RKO (cell line): ENCODE data around the gene SUCO.
"Not testable (repeated sequence)": the region's sequence is repeated elsewhere in the genome, so short reads cannot be mapped to it uniquely, and the experiment has no call there.

Source experiments
- DNase-seq: peaks from one replicate; pipeline ENCODE4 v3.0.0-alpha.2; 2016; ENCODE audit warnings: low spot score

The SUCO gene

DNA sequence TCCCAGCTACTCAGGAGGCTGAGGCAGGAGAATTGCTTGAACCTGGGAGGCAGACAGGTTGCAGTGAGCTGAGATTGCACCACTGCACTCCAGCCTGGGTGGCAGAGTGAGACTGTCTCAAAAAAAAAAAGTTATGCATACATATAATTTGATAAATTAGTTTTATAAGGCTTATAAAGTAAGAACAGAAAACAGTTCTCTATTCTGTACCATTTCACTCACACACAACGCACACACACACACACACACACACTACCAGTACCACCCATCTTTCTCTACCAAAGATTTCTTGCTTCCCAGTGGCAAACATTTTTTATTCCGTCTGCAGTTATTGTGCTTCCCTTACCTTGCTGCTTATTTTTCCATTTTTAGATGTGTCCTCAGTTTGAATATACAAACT, 79.5 kb downstream of the SUCO start:
- DNase-seq, result no peak

DNA sequence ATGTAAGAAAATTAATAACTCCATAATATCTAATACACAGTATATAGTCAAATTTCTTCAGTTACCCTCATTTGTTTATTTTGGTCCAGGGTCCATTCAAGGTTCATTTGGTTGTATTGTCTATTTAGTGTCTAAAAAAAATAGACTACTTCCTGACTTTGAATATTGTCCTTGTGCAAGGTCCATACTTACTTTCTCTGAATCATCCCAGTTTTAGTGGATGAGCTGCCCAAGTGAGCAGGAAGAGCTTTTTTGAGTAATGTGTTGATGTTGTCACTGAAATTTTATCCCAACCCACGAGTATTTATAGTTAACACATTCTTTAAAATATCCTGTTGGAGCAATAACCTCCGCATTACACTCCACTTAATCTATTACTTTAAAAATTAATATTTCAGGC, 80.3 kb downstream of the SUCO start:
- DNase-seq, result peak; percentile 12

DNA sequence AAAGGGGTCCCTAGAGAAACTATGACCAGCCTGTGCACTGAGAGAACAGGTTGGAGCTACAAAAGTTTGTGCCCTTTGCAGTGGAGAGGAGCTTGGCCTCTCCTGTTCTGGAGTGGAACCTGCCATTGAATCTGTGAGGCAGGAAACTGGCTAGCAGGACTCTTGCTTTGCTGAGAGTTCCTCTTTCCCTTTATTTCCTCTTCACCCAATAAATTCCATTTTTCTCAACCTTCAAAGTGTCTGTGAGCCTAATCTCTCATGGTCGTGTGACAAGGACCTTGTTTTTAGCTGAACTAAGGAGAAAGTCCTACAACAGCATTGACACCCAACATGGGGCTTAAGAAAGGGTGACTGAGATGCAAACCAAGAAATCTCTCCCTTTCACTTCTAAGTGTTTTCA, 83.2 kb downstream of the SUCO start:
- DNase-seq, result no peak

DNA sequence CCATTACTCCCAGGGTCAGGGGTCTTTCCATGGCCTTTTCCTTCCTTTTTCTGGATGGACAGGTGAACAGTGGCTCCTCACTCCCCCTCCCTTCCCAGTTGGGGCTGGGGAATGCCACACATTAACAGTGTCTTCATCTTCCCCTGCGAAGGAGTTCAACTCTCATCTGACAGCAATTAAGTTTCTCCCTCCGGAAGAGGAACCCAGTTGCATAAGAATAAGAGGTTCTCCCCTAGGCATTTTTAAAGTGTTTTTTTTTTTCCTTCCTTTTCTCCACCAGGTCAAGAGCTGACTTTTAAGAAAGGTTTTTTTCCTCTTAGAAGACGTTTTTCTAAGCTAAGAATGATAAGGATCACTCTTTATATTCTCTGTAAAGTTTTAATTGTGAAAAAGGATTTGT, 83.7 kb downstream of the SUCO start:
- DNase-seq, result no peak

DNA sequence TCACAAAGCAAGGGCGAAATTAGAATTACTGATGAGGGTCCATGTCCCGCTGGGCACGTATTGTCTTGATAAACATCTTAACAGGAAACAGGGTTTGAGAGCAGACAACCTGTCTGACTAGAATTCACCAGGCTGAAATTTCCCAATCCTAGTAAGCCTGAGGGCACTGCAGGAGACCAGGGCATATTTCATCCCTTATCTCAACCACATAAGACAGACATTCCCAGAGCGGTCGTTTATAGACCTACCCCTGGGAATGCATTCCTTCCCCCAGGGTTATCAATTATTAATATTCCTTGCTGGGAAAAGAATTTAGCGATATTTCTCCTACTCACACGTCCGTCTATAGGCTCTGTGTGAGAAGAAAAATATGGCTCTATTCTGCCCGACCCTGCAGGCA, 87.7 kb downstream of the SUCO start:
- DNase-seq, result not testable (repeated sequence)

DNA sequence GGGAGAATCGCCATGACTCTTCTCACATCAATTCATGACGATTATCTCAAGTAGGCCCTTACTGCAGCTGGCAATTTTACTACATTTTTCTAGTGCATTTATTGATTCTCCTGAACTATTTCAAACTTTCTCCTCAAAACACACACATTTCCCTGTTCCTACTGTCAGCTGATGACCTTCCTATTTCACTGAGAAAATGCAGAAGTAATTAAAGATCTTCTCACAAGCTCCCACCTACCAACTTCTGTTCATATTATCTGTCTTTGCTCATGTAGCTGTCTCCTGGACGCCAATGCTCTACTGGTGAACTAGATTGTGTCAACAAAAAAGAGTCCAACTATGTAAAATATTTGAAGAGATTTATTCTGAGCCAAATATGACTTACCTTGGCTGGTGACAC, 89.6 kb downstream of the SUCO start:
- no peak for DNase-seq

DNA sequence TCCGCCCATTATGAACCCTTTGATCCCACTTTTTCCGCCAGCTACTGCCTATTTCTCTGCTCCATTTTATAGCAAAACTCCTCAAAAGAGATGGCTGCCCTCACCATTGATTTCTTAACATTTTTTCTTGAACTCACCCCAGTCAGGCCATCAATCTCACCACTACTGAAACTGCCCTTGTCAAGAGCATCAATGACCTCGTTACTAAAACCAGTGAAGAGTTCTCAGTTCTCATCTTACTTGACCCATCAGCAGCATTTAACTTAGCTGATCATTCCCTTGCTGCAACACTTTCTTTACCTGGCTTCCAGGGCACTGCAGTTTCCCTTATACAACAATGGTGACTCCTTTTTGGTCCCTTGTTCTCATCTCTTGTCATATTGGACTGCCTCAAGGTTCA, 90.8 kb downstream of the SUCO start:
- DNase-seq, result no peak

DNA sequence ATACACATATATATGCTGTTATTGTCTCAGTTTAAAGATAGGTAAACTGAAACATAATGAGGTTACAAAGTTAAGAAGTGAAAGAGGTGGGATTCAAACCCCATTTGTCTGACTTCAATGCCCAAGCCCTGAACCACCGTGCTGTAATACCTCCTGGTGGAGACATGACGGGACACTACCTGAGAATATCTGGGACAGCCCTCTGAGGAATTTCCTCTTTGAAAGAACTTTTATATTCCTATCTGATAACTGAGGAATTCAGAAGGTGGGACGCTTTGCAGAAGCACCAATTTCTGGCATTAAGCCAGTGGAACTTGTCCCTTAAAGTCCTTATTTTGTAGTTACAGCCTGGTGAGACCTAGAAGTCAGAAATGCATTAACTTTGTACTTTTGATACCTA, 93.9 kb downstream of the SUCO start:
- DNase-seq, result no peak

DNA sequence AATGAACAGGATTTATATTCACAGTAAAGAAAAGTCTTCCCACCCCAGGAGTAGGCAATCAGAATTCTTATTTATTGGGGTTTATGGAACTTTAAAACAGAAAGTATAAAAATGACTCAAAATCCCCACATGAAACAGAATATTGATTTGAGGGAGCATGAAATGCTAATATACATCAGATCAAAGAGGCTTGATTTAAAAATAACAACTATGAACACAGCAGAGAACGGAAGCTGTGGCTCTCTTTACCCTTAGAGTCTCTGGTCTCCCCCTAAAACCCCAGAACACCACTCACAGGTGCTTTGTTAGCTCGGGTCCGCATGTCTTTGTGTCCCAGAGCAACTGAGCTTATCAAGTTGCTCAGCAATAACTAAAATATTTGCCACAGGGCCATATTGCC, 94.8 kb downstream of the SUCO start:
- no peak for DNase-seq

DNA sequence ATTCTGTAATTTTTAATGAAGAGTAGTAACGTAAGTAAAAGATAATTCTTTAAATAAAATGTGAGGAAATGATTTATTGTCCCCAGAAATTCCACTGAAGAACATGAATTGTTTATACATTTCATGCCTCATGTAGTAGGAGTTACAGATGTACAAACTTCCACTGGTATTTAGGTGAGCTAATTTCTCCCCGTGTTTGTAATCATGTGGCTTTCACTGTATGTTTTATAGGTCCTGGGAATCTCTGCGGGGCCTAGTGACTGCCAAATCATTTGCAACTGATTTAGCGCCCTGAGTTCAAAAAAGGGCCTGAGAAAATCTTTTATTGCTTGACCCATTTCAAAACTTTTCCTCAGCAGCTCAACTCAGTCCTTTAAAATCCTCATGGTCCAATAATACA, 95.5 kb downstream of the SUCO start:
- DNase-seq, result no peak

DNA sequence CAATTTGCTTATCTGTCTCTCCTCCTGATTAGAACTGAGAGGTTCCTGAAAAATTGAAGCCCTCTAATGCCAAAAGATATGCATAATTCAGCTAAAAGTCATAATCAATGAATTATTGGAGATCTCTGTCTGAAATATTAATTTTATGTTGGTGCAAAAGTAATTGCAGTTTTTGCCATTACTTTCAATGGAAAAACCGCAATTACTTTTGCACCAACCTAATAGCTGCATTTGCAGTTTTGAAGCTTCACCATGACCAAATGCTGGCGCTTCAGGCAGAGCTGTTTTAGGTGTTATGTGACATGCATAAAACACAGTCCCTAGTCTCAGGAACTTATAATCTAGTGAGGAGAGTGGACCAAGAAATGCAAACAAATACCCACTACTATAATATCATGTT, 96.2 kb downstream of the SUCO start:
- no peak for DNase-seq

DNA sequence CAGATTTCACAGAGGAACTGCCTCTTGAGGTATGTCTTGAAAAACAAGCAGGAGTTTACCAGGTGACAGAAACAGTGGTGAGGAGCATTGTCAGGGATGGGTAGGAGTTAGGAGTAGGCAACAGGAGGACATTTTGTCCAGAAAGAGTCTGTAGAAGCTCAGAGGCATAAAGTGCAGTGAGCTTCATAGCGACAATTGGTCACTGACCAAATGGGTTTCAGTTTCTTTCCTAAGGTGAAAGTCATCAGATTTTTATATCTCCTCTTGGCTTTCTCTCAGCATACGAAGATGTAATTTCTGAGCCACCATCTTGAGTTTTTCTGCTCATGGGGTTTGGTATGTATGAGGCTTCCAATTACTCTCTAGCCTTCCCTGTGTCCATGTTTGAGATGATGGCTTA, 96.7 kb downstream of the SUCO start:
- DNase-seq, result no peak

DNA sequence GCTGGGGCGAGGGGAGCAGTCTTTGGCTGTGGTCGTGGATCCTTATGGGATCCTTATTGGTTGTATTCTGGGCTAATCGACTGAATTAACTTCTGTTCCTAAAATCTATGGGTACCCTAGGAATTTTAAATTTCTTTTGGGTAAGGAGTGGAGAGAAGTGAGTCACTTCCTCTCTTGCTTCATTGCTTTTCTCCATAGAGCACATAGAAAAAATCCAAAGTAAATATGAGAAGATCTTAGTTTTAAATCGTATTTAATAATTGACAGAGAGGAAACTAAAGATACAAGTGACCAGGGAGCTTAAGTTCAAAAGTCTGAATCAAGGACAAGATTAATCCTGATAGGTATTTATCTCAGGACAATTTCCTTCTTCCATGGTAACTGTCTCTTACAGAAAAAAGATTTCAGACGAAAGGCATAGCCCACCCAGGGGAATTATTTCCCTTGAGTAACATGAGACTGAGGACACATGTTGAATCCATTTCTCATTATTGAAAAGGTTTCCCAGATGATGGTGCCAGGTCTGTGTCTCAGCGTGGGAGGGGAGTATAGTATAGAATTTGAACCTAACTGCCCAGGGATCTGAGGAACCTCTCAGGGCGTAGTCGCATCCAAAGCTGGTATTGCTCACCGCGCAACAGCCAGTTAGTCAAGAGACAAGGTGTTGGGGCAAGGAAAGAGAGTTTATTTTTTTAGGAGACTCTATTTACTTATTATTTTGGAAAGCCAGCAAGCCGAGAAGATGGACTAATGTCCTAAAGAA, 97.3 kb downstream of the SUCO start:
- DNase-seq, result no peak

DNA sequence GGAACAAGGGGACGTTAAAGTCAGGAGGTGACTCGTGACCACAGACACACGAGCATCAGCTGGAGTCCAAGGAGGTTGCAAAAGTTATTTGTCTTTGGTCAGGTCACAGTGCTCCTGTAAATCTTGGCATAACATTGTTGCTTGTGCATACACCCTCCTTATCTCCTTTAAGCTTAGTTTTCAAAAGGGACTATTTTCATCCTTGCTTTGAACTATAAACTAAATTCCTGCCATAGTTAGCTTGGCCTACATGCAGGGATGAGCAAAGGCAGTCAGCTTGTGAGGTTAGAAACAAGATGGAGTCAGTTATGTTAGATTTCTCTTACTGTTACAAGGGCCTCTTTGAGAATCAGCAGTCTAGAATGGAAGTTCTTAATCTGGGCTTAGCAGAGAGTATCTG, 97.9 kb downstream of the SUCO start:
- DNase-seq, result no peak

DNA sequence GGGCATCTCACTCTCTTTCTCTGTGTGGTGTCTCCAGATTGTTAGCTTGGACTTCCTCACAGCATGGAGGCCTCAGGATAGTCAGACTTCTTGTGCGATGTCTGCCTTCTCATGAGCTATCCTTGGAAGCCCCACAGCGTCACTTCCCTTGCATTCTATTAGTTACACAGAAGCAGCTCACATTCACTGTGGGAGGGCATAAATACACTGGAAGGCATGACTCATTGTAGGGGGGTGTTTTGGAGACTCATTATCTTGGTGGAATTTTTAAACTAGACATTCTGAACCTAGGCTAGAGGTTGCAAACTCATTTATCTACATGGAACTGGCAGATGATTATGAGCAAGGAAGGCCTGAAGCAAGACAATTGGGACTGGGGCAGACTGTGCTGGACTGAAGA, 104.6 kb downstream of the SUCO start:
- peak; percentile 21 for DNase-seq

DNA sequence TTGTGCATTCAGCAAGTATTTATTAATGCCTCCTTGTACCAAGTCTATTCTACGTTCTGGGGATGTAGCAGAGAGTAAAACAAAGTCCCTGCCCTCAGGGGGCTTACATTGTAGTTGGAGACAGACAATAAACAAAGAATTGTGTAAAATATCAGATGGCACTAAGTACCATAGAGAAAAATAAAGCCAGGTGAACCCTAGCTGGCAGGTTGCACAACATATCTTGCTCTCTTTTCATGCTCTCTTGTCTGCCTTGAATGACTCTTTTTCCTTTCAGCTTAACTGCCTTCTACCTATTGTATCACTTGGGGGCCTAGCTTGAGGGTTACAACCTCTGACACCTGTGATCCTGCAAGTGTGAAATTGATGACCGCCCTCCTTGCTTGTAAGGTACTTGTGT, 105.3 kb downstream of the SUCO start:
- no peak for DNase-seq

DNA sequence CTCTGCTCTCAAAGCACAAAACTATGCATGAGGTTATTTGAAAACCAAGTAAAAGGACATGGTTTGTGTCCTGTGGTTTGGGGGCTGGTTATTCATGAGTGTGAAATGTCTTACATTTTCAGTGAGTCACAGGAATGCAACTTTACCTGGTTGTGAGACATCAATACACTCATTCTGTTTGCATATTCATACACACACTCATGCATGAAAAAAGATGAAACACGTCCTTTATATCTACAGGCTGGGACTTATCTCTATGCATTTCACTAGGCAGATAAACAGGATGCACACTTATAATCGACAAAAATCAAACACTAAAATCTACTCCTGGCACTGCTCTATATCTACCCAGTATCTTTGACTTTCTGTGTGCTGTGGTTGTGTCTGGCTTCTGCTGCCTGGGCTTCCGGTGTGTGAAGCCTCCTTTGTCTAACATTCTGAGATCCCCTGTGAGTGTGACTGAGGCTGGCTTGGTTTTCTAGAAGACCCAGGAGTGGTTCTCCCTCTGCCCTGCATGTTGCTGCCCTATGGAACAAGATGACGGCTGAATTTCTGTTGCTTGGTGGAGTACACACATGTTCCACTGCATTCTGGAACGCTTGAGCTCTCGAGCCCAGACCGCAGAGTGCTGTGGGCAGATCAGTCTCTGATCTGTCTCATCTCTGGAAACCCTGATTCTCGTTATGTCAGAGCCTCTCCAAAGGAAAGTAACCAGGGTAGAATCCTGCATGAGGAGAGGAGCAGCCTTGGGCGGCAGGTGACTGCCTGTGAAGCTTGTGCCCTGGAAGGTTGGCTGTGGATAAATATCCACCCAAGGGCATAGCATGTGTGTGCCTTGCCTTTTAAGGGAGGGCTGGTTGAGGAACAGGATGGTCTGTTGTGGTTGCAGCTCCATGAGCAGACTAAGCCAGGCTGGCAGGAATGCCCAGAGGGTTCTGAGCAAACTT, 106.2 kb downstream of the SUCO start:
- DNase-seq, result peak; percentile 88

DNA sequence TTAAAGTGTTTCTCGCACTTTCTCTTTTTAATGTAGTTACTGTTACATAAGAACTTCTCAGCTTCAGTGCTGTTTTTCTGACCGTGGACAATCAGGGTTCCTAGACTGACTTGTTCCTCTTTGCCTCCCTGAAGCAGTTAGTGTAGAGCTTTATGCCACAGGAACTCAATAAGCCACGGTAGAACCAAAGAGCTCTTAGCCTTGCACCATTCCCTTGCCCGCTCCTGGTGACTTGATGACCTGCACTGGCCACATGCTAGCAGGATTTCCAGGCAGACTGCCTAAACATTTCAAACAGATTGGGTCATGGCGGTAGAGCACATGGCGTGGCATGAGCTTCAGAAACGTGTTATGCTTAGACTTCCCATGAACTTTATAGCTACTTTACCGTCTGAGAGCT, 107.2 kb downstream of the SUCO start:
- no peak for DNase-seq

DNA sequence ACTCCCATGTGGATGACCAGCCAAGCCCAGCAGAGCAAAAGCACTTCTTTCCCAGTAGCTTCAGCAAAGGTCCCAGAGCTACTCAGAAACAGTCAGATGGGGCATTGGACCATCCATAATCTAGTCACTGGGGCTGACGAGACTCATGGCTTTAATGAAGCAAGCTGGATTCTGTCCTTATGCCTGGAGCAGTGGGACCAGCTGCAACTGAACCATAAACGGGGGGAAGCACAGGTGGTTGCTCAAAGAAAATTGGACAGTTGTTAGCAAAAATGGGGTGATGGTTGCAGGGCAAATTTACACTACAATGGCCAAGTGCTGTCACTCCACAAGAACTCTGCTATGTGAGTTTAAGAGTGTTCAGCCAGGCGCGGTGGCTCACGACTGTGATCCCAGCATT, 108.5 kb downstream of the SUCO start:
- no peak for DNase-seq

DNA sequence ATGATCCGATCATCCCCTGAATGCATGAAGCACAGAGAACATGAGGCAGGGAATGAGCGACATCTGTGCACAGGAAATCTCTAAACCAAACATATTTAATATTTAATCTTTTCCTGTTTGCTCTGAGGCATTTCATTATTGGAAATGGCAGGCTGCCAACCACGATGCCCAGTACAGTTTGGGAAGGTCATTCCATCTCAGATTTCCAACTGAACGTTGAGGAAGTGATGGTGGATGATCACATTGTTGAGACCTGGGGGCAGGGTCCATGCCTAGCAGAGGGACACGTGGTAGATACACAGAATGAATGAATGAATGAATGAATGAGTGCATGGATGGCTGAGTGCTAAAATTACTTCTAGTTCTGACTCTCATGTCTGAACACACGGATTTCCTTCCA, 110.0 kb downstream of the SUCO start:
- DNase-seq, result no peak

DNA sequence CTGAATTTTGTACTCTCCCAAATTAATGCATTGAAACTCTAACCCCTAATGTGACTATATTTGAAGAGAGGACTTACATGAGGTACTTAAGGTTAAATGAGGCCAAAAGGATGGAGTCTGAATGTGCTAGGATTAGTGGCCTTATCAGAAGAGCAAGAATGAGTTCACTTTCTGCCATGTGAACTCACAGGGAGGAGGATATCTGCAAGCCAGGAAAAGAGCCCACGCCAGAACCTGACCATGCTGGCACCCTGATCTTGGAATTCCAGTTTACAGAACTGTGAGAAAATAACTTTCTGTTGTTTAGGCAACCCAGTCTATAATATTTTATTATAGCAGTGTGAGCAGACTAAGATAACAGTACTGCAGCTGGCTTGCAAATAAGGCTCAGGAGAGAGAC, 113.7 kb downstream of the SUCO start:
- DNase-seq, result no peak

DNA sequence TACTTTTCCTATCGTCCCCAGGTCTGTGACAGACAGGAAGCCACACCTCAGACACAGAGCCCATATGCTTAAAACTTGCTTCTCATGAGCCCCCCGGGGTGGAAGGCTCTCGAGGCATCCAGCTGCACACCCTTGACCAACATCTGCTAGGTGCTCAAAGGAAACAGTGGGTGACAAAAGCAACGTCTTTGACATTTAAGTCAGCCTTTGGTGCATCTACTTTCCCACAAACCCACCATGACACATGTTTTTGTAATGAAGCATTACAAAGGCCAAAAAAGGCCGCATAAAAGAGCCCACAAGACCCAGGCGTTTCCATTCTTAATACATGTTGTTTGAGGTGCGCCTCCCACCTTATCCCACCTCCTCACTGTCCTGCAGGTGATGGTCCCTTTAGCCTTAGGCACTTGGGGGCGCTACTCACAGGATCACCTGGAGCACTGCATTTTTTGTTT, 114.2 kb downstream of the SUCO start:
- DNase-seq, result no peak

DNA sequence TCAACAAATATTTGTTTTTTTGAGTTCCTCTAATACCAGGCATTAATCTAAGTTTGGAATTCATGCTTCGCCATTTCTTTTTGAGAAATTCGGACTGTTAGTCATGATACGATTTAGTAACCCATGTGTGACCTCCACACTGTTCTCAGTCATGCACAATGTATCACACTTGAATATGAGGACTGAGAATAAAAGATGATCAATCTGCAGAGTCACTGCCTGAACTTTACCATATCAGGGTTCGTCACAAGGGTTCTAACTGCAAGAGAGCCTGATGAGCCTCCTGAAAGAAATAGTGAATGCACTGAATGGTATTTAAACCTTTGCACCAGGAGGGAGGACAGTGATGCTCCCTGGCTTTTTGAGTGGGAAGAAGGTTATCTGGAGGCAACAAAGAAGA, 115.0 kb downstream of the SUCO start:
- DNase-seq, result no peak
